HAP-1 (cell line): ENCODE measurements around the gene TTLL11.

Experiments used
- DNase-seq, 2 experiments: peaks; one replicate each; pipeline ENCODE4 v3.0.0-alpha.2; 2016 to 2020; ENCODE audit warnings: low spot score in 2 of 2
- H3K27me3 ChIP-seq: fragments of 250-450 bp; sonication (Bioruptor Pico); 2 replicates; pipeline ENCODE4 v1.5.1; 2020; ENCODE audit warnings: low read depth, mild to moderate bottlenecking, moderate library complexity
- H3K36me3 ChIP-seq: fragments of 250-450 bp; sonication (Bioruptor Pico); replicated peaks from 2 replicates; pipeline ENCODE4 v1.5.1; 2020; ENCODE audit warnings: mild to moderate bottlenecking
- H3K4me1 ChIP-seq: fragments of 250-450 bp; sonication (Bioruptor Pico); 2 replicates; pipeline ENCODE4 v1.5.1; 2020; ENCODE audit warnings: mild to moderate bottlenecking
- H3K4me3 ChIP-seq: fragments of 250-450 bp; sonication (Bioruptor Pico); 2 replicates; pipeline ENCODE4 v1.5.1; 2020; ENCODE audit warnings: mild to moderate bottlenecking, moderate library complexity
- H3K9me3 ChIP-seq: fragments of 250-450 bp; sonication (Bioruptor Pico); 2 replicates; pipeline ENCODE4 v1.5.1; 2020; ENCODE audit warnings: mild to moderate bottlenecking, moderate library complexity
- in situ Hi-C: fragments of 300-500 bp; cut with MboI; formaldehyde crosslinking; loops from 3 replicates; pipeline ENCODE4 v1.14.3; 2020; ENCODE audit warnings: low sequenced_read_pairs, inconsistent platforms, mixed read lengths

TTLL11 gene

DNA sequence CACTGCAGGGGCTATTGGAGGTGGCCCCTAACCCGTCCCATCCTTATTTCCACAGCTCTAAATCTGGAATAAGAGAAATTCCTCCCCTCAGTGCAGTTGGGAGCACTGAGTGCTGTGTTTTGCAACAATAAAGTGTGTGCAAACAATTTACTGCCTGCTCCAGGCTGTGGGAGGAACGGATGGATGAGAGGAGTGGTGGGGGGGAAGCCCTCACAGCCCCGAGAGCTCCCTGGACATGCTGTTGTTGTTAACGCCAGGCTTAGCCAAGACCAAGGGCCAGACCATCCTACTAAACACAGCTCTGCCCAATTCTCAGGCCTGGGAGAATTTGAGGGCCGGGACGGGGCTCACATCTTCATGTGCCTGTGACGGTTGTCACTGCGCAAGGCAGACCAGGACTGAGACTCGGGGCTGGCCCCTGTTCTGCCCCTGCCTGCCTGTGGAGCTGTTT is 241.4 kb downstream of the TTLL11 start:
- Histone ChIP-seq H3K4me1 (no peaks in the 10 kb centered on the region), H3K4me3 (no peak overlapping the region), H3K9me3 (no peaks in the 10 kb centered on the region), H3K27me3 (no peaks in the 10 kb centered on the region), H3K36me3 (no peaks in the 10 kb centered on the region)
- in situ Hi-C loops = no loop called here
- no peak for DNase-seq

DNA sequence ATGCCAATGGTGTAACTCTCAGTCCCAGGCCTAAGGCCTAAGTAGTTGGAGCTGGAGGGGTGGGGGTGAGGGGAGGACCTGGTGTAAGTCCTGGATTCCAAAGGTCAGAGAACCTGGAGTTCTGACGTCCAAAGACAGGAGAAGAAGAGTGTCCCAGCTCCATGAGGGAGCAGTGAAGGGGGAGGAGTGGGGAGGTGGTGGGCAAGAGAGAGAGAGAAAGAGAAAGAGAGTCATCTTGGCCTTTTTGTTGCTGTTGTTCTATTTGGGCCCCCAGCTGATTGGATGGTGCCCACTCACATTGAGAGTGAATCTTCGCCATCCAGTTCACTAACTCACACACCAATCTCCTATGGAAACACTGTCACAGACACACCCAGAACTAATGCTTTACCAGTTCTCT is 242.7 kb downstream of the TTLL11 start:
- Histone ChIP-seq H3K4me3 (no peak overlapping the region), H3K36me3 (no peaks in the 10 kb centered on the region), H3K4me1 (no peaks in the 10 kb centered on the region), H3K27me3 (no peaks in the 10 kb centered on the region), H3K9me3 (no peaks in the 10 kb centered on the region)
- no peak for DNase-seq
- in situ Hi-C loops = no loop called here

DNA sequence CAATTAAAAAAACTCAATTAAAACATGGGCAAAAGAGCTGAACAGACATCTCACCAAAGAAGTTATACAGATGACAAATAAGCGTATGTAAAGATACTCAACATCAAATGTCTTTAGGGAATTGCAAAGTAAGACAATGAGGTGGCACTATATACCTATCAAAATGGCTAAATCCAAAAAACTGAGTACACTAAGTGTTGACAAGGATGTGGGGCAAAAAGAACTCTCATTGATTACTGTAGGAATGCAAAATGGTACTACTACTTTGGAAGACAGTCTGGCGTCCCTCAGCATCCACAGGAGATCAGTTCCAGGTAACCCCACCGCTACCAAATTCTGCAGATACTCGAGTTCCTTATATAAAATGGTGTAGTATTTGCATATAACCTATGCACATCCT is 243.6 kb downstream of the TTLL11 start:
- Histone ChIP-seq H3K4me3 (no peak overlapping the region), H3K27me3 (no peaks in the 10 kb centered on the region), H3K4me1 (no peaks in the 10 kb centered on the region), H3K9me3 (no peaks in the 10 kb centered on the region), H3K36me3 (no peaks in the 10 kb centered on the region)
- no peak for DNase-seq
- in situ Hi-C loops = no loop called here

DNA sequence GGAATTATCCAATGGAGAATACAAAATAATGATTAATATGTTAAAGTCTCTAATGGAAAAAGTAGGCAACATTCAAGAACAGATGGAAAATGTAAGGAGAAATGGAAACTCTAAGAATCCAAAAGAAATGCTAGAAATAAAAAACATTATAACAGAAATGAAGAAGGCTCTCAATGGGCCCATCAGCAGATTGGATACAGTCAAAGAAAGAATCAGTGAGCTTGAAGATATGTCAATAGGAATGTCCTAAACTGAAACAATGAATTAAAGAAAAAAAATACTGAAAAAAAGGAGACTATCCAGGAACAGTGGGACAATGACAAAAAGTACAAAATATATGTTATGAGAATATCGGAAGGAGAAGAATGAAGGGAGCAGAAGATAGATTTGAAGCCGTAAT is 248.5 kb downstream of the TTLL11 start:
- H3K4me1 ChIP-seq = no peaks in the 10 kb centered on the region
- no peaks in the 10 kb centered on the region for H3K27me3 ChIP-seq
- no peaks in the 10 kb centered on the region for H3K9me3 ChIP-seq
- in situ Hi-C loops = no loop called here
- H3K4me3 ChIP-seq = no peak overlapping the region
- no peak for DNase-seq
- H3K36me3 ChIP-seq = no peaks in the 10 kb centered on the region

DNA sequence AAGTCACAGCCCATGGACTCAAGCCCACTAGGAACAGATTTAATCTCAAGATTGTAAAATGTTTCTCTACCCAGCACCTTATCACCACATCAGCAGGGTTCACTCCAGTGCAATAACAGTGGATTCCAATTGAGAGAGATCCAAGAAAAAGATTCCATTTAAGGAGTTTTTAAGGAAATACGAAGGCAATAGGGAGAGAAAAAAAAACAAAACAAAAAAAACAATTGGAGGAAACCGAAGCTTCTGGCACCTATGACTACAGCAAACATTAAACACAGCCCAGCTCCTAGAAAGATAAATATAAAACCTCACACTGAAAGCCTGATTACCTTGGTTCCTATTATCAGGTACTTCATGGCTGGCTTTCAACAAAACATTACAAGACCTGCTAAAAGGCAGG is 249.0 kb downstream of the TTLL11 start:
- Histone ChIP-seq H3K4me1 (no peaks in the 10 kb centered on the region), H3K4me3 (no peak overlapping the region), H3K36me3 (no peaks in the 10 kb centered on the region), H3K27me3 (no peaks in the 10 kb centered on the region), H3K9me3 (no peaks in the 10 kb centered on the region)
- DNase-seq = no peak
- in situ Hi-C loops = no loop called here

DNA sequence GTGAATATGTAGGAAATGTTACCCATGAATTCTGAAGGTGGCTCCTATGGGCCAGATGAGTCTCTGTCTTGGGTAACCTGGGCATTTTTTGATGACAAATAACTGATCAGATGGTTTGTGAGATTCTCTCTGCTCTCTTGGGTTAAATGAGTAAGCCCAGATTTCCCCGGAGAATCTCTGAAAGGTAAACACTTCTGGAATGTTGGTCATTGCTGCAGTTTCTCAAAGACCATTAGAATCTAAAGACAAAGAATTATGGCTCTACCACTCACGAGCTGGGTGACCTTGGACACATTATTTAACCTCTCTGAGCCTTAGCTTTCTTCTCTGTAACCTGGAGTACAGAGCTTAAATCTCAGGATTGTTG is 250.5 kb downstream of the TTLL11 start:
- no peak overlapping the region for H3K4me3 ChIP-seq
- no peaks in the 10 kb centered on the region for H3K4me1 ChIP-seq
- no peaks in the 10 kb centered on the region for H3K9me3 ChIP-seq
- H3K27me3 ChIP-seq = no peaks in the 10 kb centered on the region; the same call in 1 of the 2 replicates
- in situ Hi-C loops = no loop called here
- H3K36me3 ChIP-seq = no peaks in the 10 kb centered on the region
- no peak for DNase-seq

DNA sequence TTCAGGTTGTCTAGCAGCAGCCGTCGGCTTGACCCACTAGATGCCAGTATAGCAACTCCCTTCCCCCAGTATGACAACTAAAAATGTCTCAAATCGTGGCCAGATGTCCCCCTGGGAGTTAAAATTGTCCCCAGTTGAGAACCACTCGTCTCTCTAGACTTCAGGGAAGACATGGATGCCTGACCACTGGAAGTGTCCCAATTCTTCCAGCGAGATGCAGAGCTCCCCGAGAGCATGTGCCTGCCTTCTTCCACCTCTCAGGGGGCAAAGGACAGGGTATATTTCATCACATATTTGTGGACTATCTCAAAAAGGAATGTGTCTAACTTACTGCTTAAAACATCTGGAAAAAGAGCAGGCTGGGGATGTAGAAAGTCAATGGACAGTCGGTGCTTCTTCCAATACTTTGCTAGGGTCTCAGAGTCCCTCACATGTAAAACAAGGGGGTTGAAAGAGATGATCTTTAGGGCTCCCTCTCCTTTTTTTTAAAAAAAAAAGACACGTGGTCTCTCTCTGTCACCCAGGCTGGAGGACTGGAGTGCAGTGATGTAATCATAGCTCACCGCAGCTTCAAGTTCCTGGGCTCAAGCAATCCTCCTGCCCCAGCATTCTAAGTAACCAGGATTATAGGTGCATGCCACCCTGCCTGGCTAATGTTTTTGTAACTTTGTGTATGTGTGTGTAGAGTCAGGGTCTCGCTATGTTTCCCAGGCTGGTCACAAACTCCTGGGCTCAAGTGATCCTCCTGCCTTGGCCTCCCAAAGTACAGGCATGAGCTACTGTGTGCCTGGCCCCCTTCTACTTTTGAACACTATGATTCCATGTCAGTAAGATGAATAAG is 251.1 kb downstream of the TTLL11 start:
- no peaks in the 10 kb centered on the region for H3K36me3 ChIP-seq
- H3K4me1 ChIP-seq = no peaks in the 10 kb centered on the region

DNA sequence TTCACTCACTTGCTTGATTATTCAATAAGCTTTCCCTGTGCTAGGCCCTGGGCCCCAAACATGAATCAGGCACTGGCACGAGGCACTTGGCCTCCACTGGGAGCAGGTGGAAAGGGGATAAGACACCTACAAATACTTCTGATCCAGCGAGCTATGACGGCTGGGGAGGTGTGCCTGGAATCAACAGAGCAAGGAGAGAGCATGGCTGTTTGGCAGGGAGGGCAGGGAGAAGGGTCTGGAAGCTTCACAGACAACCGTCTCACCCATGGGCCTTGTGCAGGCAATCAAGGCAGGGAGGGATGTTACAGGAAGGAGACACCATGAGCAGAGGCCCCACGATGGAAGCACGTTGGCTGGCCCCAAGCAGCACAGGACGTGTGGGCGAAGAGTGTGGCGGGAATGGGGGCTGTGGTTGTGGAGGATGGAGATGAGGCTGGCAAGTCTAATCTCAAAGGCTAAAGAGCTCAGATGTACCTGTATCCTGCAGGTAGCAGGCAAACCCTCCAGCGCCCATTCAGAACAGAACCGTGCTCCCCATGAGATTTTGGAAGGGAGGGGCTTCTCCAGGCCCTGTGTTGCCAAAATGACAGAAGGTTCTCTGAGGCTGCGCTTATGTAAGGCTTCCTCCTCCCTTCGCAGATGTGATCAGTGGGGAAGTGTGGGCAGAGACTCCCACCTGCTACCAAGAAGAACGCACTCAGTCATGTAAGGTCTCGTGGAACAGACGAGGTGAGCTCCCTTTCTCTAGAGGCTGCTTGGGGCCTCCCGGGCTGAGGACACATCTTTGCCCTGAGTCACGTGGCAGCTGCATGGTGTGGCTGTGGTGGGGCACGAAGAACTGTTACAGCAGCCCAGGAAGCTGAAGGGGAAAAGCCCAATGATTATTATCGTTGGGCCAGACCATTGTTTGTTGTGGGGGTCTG is 252.0 kb downstream of the TTLL11 start:
- Histone ChIP-seq H3K9me3 (no peaks in the 10 kb centered on the region), H3K27me3 (no peaks in the 10 kb centered on the region; the same call in 1 of the 2 replicates), H3K4me3 (no peak overlapping the region), H3K4me1 (no peaks in the 10 kb centered on the region), H3K36me3 (no peaks in the 10 kb centered on the region)
- in situ Hi-C loops = no loop called here
- no peak for DNase-seq

More for the DNA sequence above, 251.1 kb downstream of the TTLL11 start:
- Histone ChIP-seq H3K27me3 (no peaks in the 10 kb centered on the region; the same call in 1 of the 2 replicates), H3K4me3 (no peak overlapping the region), H3K9me3 (no peaks in the 10 kb centered on the region)
- DNase-seq = no peak
- in situ Hi-C loops = no loop called here

DNA sequence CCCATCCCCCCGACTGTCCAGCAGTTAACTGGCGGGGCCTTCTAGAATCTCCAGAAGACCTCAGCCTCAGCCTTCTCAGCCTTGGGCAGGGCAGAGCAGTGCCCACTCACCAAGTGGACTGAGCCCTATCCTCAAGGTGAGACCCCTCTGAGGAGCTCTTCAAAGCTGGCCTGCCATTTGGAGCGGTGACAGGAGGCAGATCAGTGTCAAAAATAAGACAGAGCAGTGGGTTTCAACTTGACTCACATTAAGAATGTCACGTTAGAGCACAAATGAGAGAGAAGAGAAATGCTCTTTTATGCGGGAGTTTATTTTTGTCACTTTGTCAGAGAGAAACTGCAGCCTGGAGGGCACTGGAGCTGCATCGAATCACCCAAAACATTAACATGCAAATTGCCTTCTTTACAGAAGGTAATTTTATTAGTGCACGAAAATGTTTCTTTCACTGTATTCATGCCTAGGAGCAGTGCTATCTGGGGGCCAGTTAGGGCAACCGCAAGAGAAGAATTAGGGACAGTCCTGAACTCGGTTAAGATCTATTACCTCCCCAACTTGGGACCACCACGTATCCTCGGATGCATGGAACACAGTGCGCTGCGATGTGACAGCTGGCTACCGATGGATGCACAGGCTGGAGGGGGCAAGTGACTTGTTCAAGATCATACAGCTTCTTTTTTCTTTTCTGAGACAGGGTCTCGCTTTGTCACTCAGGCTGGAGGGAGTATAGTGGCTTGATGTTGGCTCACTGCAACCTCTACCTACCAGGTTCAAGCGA is 253.2 kb downstream of the TTLL11 start:
- Histone ChIP-seq H3K4me1 (no peaks in the 10 kb centered on the region), H3K27me3 (no peaks in the 10 kb centered on the region; the same call in 1 of the 2 replicates), H3K9me3 (no peaks in the 10 kb centered on the region), H3K4me3 (no peak overlapping the region), H3K36me3 (no peaks in the 10 kb centered on the region)
- no peak for DNase-seq
- in situ Hi-C loops = no loop called here

DNA sequence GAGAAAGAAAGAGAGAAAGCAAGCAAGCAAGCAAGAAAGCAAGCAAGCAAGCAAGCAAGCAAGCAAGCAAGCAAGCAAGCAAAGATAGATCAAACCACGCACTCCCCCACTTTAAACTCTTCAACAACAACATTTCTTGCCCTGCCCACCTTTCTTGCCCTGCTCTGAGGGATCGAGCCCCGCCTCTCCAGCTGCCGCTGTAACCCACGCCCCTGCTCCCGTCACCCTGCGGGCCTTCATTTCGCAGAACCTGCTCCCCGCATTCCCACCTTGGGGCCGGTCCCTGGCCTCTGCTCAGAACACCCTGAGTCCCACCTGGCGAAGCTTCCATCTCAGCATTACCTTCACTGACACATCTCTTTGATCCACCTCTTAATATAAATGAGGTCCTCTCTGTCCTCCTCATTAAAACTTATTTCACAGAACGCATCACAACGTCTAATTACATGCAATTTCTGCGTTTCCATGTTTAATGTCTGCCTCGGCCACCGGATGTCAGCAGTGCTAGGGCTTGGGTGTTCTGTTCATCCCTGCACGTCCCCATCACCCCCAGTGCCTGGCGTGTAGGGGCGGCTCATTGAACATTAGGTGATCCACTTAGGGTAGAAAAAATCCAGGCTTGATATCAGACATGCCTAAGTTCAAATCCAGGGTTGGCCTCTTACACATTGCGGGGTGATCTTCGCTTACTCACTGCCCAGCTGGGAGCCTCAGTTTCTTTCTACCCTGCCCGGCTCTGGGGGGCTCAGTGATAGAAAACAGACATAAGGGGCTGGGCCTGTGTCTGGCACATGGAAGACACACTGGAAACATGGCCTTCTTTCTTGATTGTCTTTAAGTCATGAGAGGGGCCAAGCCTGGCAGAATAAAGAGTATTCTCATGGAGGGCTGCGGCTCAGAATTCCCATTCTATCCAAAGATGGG is 254.1 kb downstream of the TTLL11 start:
- DNase-seq = no peak
- H3K4me3 ChIP-seq = no peak overlapping the region
- H3K9me3 ChIP-seq = no peaks in the 10 kb centered on the region
- no peaks in the 10 kb centered on the region; the same call in 1 of the 2 replicates for H3K27me3 ChIP-seq
- in situ Hi-C loops = no loop called here
- no peaks in the 10 kb centered on the region for H3K36me3 ChIP-seq
- no peaks in the 10 kb centered on the region for H3K4me1 ChIP-seq

DNA sequence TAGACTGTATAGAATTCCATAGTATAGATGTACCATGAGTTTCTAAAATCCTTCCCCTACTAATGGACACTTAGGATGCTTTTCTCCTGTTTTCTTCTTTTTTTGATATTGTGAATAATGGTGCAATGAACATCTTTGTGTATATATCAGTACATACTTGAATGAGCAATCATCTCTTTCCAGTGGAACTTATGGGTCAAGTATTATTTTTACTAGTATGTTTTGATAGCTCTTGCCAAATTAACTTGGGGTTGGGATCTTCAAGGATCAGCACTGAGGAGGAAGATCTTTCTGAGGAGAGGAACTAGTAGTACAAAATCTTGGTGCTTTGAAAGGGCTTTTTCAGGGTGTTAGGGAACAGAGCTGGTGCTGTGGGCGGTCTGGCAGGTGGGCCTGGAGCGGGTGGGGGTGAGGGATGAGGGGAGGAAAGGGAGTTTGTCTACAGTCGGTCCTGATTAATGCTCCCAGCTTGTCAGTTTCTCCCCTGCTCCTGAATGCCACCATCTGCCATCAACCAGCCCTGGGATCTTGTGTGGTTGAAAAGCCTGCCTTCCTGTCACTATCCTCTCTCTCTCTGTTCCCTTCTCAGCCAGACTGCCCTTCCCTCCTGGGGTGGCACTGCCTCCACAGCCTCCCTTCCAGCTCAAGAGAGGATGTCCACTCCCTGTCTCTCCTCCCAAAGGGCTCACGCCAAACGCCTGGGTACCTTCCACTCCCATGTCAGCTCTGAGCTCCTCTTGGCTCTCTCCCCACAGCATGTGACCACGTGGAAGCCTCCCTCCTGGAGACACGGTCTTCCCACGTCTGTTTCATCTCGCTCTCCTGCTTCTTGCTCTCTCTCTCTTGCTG is 255.8 kb downstream of the TTLL11 start:
- no peak overlapping the region for H3K4me3 ChIP-seq
- no peaks in the 10 kb centered on the region for H3K36me3 ChIP-seq
- H3K9me3 ChIP-seq = no peaks in the 10 kb centered on the region
- in situ Hi-C loops = no loop called here
- DNase-seq = no peak
- H3K27me3 ChIP-seq = no peaks in the 10 kb centered on the region; the same call in 1 of the 2 replicates
- H3K4me1 ChIP-seq = no peaks in the 10 kb centered on the region

DNA sequence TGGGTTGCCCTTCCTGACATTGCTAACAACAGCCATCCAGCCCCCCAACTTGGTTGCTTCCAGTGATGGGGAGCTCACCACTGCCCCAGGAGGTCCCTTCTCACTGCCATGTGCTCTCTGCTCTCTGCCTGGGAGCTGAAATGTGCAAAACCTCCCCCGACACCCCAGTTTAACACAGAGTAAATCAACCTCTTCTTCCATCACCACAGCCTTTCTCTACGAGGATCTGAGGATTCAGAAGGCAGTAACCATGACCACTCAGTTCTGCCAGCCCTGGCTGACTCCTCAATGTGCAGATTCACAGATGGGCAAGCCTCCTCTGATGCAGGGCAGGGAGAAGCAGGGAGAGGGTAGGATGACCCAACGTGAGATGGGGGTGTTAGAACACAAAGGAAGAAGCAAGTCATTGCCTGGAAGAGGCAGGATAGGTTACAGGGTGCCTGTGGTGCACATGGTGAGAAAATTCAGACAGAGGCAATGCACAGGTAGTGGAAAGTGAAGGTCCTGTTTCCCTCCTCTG is 256.7 kb downstream of the TTLL11 start:
- Histone ChIP-seq H3K4me1 (no peaks in the 10 kb centered on the region), H3K4me3 (no peak overlapping the region), H3K27me3 (no peaks in the 10 kb centered on the region; the same call in 1 of the 2 replicates), H3K9me3 (no peaks in the 10 kb centered on the region), H3K36me3 (no peaks in the 10 kb centered on the region)
- in situ Hi-C loops = no loop called here
- DNase-seq = peak in 1 of 2 experiments; percentile 1
